ENCODE data around the gene CLSTN2.

Gene CLSTN2

DNA sequence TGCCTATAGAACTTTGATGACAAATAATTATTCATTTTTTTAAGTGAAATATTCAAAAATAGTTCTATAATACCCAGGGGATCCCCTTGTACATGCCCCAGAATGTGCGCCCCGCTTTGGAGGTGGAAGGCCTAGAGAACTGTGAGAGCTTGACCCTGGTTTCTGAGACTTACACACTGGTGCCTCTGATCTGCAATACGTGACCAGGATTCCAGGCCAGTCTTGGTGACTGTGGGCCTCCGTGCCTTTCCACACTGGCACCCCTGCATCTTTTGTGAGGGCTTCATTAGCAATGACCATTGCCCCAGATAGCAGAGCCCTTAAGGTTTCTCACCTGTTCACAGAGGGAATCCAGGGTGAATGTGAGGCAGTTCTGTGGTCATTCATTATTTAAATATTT is 44.0 kb downstream of the CLSTN2 start:
- no peaks in the 10 kb centered on the region for H3K9me2 ChIP-seq (replicated peaks; ENCODE audit: insufficient read depth, low read length)
- no peak overlapping the region for H2AFZ ChIP-seq (ENCODE audit: low read length)
- H3K9me3 ChIP-seq (replicated peaks; ENCODE audit: insufficient read depth, low read length): no peaks in the 10 kb centered on the region
- H3K36me3 ChIP-seq (replicated peaks; ENCODE audit: insufficient read depth, low read length): no peaks in the 10 kb centered on the region
- no peak for DNase-seq
- no peaks in the 10 kb centered on the region for H3K79me2 ChIP-seq (ENCODE audit: low read length)
- H3F3A ChIP-seq (ENCODE audit: insufficient read depth, low read length): no peaks in the 10 kb centered on the region
- no peak overlapping the region for H3K9ac ChIP-seq (ENCODE audit: low read length)
- TF ChIP-seq, protein P1, sequence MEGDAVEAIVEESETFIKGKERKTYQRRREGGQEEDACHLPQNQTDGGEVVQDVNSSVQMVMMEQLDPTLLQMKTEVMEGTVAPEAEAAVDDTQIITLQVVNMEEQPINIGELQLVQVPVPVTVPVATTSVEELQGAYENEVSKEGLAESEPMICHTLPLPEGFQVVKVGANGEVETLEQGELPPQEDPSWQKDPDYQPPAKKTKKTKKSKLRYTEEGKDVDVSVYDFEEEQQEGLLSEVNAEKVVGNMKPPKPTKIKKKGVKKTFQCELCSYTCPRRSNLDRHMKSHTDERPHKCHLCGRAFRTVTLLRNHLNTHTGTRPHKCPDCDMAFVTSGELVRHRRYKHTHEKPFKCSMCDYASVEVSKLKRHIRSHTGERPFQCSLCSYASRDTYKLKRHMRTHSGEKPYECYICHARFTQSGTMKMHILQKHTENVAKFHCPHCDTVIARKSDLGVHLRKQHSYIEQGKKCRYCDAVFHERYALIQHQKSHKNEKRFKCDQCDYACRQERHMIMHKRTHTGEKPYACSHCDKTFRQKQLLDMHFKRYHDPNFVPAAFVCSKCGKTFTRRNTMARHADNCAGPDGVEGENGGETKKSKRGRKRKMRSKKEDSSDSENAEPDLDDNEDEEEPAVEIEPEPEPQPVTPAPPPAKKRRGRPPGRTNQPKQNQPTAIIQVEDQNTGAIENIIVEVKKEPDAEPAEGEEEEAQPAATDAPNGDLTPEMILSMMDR (IDR thresholded peaks at IDR 0.05; ENCODE audit: low read length): no peak
- no peak for TF ChIP-seq EZH2phosphoT487 (IDR thresholded peaks at IDR 0.05; ENCODE audit: low read length)
- no peak for TF ChIP-seq EZH2 (optimal IDR thresholded peaks at IDR 0.05; ENCODE audit: low read depth, low read length)
- no peak overlapping the region for H3K4me3 ChIP-seq (ENCODE audit: low read length)
- no peaks in the 10 kb centered on the region for H4K20me1 ChIP-seq (ENCODE audit: insufficient read depth, low read length)
- H3K4me1 ChIP-seq (ENCODE audit: low read length): no peaks in the 10 kb centered on the region
- no peak overlapping the region for H3K27ac ChIP-seq (ENCODE audit: low read length)
- H3K4me2 ChIP-seq (ENCODE audit: low read depth, low read length): no peak overlapping the region
- H3K27me3 ChIP-seq (replicated peaks; ENCODE audit: insufficient read depth, low read length): no peaks in the 10 kb centered on the region

DNA sequence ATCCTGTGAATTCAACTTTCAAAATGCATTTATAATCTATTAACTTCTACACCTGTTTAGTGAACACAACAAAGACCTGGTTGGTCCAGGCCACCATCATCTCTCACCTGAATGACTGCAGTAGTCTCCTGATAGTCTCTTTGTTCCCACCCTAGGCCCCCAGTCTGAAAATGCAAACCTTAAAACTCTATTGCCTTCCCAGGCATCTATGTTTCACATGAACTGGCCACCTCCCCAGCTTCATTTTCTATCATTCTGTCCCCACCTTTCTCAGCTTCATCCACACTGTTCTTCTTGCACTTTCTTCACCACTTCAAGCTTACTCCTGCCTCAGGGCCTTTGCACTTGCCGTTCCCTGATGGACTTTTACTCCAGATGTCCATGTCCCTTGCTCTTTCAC is 45.0 kb downstream of the CLSTN2 start:
- Histone ChIP-seq H3K9me3 (replicated peaks; ENCODE audit: insufficient read depth, low read length) (no peaks in the 10 kb centered on the region), H4K20me1 (ENCODE audit: insufficient read depth, low read length) (no peaks in the 10 kb centered on the region), H3K4me2 (ENCODE audit: low read depth, low read length) (no peak overlapping the region), H3K79me2 (ENCODE audit: low read length) (no peaks in the 10 kb centered on the region), H3K9me2 (replicated peaks; ENCODE audit: insufficient read depth, low read length) (no peaks in the 10 kb centered on the region), H3K27me3 (replicated peaks; ENCODE audit: insufficient read depth, low read length) (no peaks in the 10 kb centered on the region), H3F3A (ENCODE audit: insufficient read depth, low read length) (no peaks in the 10 kb centered on the region), H2AFZ (ENCODE audit: low read length) (no peak overlapping the region), H3K36me3 (replicated peaks; ENCODE audit: insufficient read depth, low read length) (no peaks in the 10 kb centered on the region), H3K9ac (ENCODE audit: low read length) (no peak overlapping the region), H3K4me1 (ENCODE audit: low read length) (no peaks in the 10 kb centered on the region), H3K27ac (ENCODE audit: low read length) (no peak overlapping the region), H3K4me3 (ENCODE audit: low read length) (no peak overlapping the region)
- TF ChIP-seq, protein P1 (IDR thresholded peaks at IDR 0.05; ENCODE audit: low read length): no peak
- TF ChIP-seq EZH2phosphoT487 (IDR thresholded peaks at IDR 0.05; ENCODE audit: low read length) (no peak), EZH2 (optimal IDR thresholded peaks at IDR 0.05; ENCODE audit: low read depth, low read length) (no peak)
- no peak for DNase-seq

DNA sequence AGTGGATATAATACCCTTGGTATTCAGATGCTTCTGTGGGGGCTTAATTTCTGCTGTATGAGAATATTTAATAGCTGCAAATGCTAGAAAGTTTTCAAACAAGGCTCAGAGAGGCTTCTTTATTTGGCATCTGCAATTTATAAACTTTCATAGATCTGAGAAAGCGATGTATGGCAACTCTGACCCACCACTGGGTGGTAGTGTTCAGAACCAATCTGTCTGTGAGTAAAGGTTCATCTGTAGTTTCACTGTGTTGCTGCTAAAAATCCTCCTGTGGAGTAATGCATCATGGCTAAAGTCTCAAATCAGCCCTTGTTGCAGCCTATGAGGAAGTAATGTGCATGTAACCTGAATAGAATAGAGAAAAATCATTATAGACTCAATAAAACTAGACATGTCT is 47.4 kb downstream of the CLSTN2 start:
- Histone ChIP-seq H3K9ac (ENCODE audit: low read length) (no peak overlapping the region), H3K36me3 (replicated peaks; ENCODE audit: insufficient read depth, low read length) (no peaks in the 10 kb centered on the region), H3K9me2 (replicated peaks; ENCODE audit: insufficient read depth, low read length) (no peaks in the 10 kb centered on the region), H3K4me1 (ENCODE audit: low read length) (no peaks in the 10 kb centered on the region), H3K27ac (ENCODE audit: low read length) (no peak overlapping the region), H3K4me2 (ENCODE audit: low read depth, low read length) (no peak overlapping the region), H3F3A (ENCODE audit: insufficient read depth, low read length) (no peaks in the 10 kb centered on the region), H4K20me1 (ENCODE audit: insufficient read depth, low read length) (no peaks in the 10 kb centered on the region), H2AFZ (ENCODE audit: low read length) (no peak overlapping the region), H3K4me3 (ENCODE audit: low read length) (no peak overlapping the region), H3K9me3 (replicated peaks; ENCODE audit: insufficient read depth, low read length) (no peaks in the 10 kb centered on the region), H3K79me2 (ENCODE audit: low read length) (no peaks in the 10 kb centered on the region), H3K27me3 (replicated peaks; ENCODE audit: insufficient read depth, low read length) (no peaks in the 10 kb centered on the region)
- no peak for DNase-seq
- TF ChIP-seq EZH2phosphoT487 (IDR thresholded peaks at IDR 0.05; ENCODE audit: low read length) (no peak), EZH2 (optimal IDR thresholded peaks at IDR 0.05; ENCODE audit: low read depth, low read length) (no peak)
- TF ChIP-seq, protein P1 (IDR thresholded peaks at IDR 0.05; ENCODE audit: low read length): no peak

Measured in MM.1S (cell line).